ENCODE results near the gene ATP10B. TPM values are rescaled to one million over a fixed set of nuclear protein-coding genes. Genes with fewer than 3 reads are reported as not detected.

The ATP10B gene
- total RNA-seq, 6 experiments from 2014 or later: not detected

DNA sequence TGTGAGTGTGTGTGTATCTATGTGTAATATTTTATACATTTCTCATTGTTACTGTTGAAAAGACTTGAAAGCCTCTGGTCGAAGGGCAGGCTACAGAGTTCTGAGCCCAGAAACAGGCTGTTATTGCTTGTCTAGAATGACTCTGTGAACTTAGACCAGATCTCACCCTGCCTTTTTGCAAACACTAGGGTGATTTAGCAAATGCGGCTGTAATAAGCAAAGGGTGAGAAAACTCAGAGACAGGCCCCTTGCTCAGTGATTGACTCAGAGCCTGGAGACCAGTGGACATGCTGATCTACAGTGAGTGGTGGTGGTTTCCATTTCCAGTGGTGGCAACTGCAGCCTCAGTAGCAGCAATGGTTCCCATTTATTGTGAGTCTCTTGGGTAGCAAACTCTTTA lies 183.7 kb downstream of the ATP10B start:
- DNase-seq: no peak
- no peak overlapping the region for H3K27ac Mint-ChIP-seq
- no peak overlapping the region for H3K4me3 Mint-ChIP-seq
- no peaks in the 10 kb centered on the region for H3K27me3 Mint-ChIP-seq (ENCODE audit: insufficient read depth)
- H3K9me3 Mint-ChIP-seq: peaks cover 15% of the 10 kb centered on the region; the same call in 1 of the 2 replicates
- H3K36me3 Mint-ChIP-seq (ENCODE audit: low read depth): no peaks in the 10 kb centered on the region
- TF ChIP-seq CTCF (IDR thresholded peaks at IDR 0.05): no peak
- H3K4me1 Mint-ChIP-seq (ENCODE audit: low read depth): no peaks in the 10 kb centered on the region

DNA sequence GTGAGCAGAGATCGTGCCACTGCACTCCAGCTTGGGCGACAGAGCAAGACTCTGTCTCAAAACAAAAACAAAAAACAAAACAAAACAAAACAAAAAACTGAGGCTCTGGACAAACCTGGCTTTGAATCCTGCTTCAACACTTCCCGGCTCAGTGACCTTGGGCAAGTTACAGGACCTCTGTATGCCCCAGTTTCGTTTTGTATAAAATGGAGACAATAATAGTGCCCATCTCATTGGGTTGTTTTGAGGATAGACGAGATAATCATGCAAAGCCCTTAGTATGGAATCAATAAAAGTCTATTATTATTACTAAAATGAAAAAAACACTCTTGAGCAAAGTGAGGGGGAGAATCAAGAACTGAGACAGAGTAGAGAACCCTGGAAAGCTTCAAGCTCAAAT lies 184.9 kb downstream of the ATP10B start:
- Mint-ChIP-seq H3K4me3 (no peak overlapping the region), H3K36me3 (ENCODE audit: low read depth) (no peaks in the 10 kb centered on the region), H3K27ac (no peak overlapping the region), H3K9me3 (peaks cover 12% of the 10 kb centered on the region; the same call in 1 of the 2 replicates), H3K4me1 (ENCODE audit: low read depth) (no peaks in the 10 kb centered on the region), H3K27me3 (ENCODE audit: insufficient read depth) (no peaks in the 10 kb centered on the region)
- DNase-seq: no peak
- TF ChIP-seq CTCF (IDR thresholded peaks at IDR 0.05): no peak

GRCh38 chr5:160665460-160665859 lies 186.6 kb downstream of the ATP10B start:
- no peak for TF ChIP-seq CTCF (IDR thresholded peaks at IDR 0.05)
- H3K27ac Mint-ChIP-seq: no peak overlapping the region
- DNase-seq: no peak
- H3K4me1 Mint-ChIP-seq (ENCODE audit: low read depth): no peaks in the 10 kb centered on the region
- peaks cover 2% of the 10 kb centered on the region for H3K9me3 Mint-ChIP-seq
- H3K4me3 Mint-ChIP-seq: no peak overlapping the region
- H3K36me3 Mint-ChIP-seq (ENCODE audit: low read depth): no peaks in the 10 kb centered on the region
- no peaks in the 10 kb centered on the region; the same call in 1 of the 2 replicates for H3K27me3 Mint-ChIP-seq (ENCODE audit: insufficient read depth)

DNA sequence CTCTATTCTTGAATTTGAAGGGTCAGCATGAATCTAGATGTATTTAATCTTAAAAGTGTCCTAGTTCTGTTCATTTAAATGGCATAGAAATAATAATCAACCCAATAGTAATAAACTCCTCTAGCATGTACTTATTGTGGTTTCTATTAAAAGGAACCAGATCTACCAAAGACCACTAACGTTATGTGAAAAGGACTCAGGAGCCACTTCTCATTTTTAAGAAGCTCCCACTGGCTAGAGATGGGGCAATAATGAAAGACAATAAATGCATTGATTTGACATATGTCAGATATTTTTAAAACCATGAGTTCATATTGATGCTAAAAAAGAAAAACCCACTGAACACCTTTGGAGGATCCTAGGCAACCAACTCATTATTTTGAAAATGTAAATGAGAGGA lies 191.9 kb downstream of the ATP10B start:
- Mint-ChIP-seq H3K27ac (no peak overlapping the region), H3K27me3 (ENCODE audit: insufficient read depth) (no peaks in the 10 kb centered on the region; the same call in 1 of the 2 replicates), H3K36me3 (ENCODE audit: low read depth) (no peaks in the 10 kb centered on the region), H3K4me1 (ENCODE audit: low read depth) (no peaks in the 10 kb centered on the region), H3K4me3 (no peak overlapping the region), H3K9me3 (peaks cover 14% of the 10 kb centered on the region)
- no peak for DNase-seq
- no peak for TF ChIP-seq CTCF (IDR thresholded peaks at IDR 0.05)

GRCh38 chr5:160657622-160658458 lies 194.2 kb downstream of the ATP10B start:
- H3K27me3 Mint-ChIP-seq (ENCODE audit: insufficient read depth): no peaks in the 10 kb centered on the region; the same call in 1 of the 2 replicates
- H3K4me3 Mint-ChIP-seq: no peak overlapping the region
- peaks cover 14% of the 10 kb centered on the region for H3K9me3 Mint-ChIP-seq
- no peaks in the 10 kb centered on the region for H3K36me3 Mint-ChIP-seq (ENCODE audit: low read depth)
- no peak for TF ChIP-seq CTCF (IDR thresholded peaks at IDR 0.05)
- no peak for DNase-seq
- no peaks in the 10 kb centered on the region for H3K4me1 Mint-ChIP-seq (ENCODE audit: low read depth)
- no peak overlapping the region for H3K27ac Mint-ChIP-seq

Data from HFFc6 (cell line).